HG03354 (cell line): ENCODE measurements around the gene ANKRD33B.
"Not testable (repeated sequence)": the region's sequence is repeated elsewhere in the genome, so short reads cannot be mapped to it uniquely, and the experiment has no call there.

Experiments used
- ATAC-seq: cut with Tn5 transposase; IDR thresholded peaks from one replicate; pipeline ENCODE4 v1.9.1; 2021; ENCODE audit warnings: mild to moderate bottlenecking; ENCODE audit not compliant: unreplicated experiment, poor library complexity, severe bottlenecking

ANKRD33B gene

DNA sequence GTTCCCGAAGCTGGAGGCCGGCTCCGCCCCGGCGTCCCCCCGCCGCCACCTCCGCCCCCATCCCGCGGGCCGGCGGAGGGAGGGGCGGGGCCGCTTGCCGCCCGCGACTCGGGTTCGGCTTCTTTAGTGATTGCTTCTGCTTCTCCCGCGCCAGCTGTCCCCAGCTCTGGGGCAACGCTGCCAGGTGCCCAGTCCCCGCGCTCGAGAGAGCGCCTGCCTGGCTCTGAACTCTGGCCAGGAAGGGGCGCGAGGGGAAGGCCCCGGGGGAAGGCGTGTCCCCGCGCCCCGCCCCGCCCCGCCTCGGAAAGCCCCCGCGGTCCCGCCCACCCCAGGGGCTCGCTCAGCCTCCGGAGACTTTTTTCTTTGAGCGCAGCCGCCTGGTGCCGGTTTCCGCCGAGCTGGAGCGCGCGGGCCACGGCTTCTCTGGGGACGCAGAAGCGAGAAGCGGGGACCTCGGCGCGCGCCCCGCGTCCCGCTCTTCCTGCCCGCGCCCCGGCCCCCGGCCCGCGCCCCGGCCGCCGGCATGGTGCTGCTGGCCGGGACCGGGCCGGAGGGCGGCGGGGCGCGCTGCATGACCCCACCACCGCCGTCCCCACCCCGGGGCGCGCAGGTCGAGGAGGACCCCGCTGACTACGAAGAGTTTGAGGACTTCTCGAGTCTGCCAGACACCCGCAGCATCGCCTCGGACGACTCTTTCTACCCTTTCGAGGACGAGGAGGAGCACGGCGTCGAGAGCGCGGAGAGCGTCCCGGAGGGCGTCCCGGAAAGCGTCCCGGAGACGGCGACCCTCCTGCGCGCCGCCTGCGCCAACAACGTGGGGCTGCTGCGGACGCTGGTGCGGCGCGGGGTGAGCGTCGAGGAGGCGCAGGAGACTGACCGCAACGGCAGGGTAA lies at the start of gene ANKRD33B:
ANKRD33B (plus strand) TSS at position 126 of the 893 bp plus-strand sequence; CDS start at position 524, 398 bp downstream.
- ATAC-seq, result peak; percentile 65

DNA sequence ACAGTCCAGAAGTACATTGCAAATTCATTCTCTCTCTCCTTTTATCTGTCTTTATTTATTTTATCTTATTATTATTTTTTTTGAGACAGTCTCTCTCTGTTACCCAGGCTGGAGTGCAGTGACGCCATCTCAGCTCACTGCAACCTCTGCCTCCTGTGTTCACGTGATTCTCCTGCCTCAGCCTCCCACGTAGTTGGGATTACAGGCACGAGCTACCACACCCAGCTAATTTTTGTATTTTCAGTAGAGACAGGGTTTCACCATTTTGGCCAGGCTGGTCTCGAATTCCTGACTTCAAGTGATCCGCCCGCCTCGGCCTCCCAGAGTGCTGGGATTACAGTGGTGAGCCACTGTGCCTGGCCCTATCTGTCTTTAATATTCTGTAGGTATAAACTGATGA lies 49.3 kb upstream of the ANKRD33B start:
- ATAC-seq, result not testable (repeated sequence)

DNA sequence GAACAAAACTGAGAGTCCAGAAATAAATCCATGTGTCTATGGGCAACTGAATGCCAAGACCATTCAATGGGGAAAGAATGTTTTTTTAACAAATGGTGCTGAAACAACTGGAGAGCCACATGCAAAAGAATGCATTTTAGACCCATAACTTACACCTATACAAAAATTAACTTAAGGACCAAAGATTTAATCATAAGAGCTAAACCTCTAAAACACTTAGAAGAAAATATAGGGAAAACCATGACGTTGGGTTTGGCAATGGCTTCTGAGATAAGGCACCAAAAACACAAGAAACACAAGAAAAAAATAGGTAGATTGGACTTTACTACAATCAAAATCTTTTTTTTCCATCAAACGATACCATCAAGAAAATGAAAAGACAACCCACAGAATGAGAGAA lies 48.4 kb upstream of the ANKRD33B start:
- no peak for ATAC-seq

DNA sequence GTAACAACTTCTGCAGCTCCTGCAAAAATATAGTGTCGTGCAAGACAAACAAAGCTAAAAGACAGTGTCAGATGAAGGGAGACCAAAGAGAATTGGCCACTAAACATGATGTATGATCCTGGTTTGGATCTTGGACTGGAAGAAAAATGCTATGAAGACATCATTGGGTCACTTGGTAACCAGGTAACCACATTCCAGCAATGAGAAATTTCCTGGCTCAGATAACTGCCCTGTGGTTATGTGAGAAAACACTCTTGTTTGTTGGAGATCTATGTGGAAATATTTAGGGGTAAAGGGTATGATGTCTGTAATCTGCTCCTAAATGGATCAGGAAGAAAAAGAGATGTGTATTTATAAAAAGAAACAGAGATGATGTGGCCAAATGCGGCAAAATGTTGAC lies 45.5 kb upstream of the ANKRD33B start:
- no peak for ATAC-seq

DNA sequence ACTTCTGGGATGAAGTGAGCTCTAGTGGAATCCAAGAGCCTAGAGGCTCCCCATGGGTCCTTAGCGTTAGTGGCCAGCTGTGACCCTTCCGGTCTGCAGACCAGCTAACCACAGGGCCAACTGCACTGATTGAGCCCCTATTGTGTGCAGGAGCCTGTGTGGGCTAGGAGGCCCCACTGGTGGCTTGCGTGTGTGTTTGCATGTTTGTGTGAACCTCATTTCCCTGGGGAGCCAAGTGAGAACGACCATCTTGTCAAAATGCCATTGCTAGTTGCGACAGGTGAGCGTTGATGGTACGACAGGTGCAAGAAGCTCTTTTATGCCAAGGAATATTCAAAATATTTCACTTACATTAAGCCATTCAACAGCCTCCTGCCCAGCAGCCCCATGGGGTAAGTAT lies 44.1 kb upstream of the ANKRD33B start:
- ATAC-seq, result peak; percentile 43

DNA sequence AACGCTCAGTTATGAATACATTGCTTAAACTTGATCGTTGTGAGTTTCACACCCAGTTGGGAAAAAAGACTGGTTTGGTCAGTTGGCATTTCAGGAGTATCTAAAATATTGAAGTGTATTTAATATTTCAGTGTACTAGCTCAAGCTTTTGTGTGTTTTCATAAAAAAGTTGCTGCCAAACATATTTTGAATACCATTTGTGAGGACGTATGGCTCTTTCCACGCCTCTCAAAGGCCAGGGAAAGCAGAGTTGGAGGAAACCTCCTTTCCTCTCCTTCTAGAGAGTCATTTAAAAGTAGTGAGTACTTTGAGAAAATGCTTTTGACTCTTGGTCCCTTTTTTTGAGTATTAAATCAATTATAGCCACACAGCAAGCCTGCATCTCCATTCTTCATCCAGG lies 43.2 kb upstream of the ANKRD33B start:
- ATAC-seq, result no peak

DNA sequence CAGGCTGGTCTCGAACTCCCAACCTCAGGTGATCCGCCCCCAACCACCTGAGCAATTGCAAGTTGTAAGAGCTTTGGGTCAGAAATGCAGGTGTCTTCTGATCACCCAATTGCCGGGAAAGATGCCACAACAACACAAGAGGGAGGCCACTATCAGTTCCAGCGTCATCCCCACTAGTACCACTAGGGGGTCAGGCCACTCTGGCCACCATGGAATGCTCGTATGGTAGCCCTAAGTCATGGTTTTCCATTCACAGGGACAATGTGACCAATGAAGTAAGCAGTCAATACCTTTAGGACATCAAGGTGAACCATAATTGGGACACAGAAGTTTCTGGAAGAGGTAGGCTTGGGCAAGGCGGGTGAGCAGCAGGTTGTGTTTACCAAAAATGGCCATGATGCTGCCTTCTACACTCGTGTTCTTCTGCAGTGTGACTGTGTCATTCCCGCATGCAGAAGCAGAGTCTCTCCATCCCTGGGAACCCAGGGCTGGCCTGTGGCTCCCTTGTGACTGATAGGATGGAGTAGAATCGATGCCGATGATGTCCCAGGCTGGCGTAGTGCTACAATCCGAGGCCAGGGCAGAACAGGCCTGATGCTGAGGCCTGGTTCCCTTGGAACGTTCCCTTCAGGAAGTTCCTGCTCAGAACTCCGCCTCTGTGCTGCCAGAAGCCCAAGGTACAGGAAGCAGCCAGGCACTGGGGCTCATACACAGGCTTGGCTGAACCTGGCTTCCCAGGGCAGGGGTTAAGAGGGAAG lies 42.2 kb upstream of the ANKRD33B start:
- no peak for ATAC-seq

DNA sequence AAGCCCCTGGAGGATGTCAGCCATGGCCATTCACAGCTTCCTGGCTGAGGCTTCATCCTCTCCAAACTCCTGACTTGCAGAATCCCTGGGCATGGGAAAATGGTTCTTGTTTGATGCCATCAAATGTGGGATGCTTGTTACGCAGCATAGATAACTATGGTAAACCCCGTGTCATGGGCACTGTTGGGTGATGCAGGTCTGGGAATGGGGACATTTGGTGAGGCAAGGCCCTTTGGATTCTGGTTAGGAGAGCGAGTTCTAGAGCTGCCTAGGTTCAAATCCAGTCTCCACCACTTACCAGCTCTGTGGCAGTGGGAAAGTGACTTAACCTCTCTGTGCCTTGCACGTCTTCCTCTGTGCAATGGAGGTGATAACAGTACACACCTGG lies 41.7 kb upstream of the ANKRD33B start:
- no peak for ATAC-seq

DNA sequence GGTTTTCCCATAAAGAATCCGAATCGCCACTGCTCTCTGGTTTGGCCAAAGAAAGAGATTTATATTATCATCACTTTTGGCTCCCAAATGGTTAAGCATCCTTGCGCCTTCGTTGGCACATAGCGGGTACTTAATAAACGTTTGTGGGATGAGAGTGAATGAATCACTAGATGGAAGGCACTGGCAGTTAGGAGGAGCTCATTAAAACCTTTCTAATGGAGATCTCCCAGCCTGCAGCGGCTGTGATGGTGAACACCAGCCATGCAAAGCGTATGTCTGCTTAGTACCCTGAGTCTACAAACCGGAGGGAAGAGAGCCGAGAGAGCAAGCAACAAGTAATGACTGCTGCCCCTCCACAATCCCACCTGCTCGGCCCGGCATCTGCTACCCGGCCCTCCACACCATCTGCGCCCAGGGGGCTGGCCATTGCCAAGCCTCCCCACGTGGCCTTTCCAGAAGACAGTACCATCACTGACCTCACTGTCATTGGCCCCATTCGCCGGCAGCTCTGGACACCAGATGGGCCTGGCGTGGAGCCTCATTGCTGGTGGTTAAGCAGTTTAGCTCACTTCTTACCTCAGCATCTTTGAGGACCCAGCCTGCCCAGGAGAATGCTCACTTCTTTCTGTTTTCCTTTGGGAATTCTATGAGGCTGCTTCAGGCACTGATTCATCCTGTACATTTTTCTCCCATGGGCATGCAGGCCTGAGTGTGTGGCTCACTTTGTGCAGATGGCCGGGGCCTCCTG lies 39.3 kb upstream of the ANKRD33B start:
- ATAC-seq, result no peak

DNA sequence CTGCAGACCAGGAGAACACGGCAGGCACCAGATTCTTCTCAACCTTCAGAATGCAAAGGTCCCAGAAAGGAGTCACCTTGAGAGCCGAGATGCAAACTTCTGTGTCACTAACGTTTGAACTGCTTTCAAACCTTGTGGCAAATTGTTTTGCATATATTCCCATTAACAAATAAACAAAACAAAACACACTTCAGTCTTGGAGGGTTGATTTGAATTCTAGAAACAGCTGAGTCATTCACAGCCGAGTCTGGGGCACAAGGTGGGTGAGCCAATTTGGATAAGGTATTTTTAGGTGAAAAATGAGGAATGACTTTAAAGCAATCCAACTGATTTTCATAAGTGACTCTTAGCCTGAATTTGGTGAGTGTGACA lies 38.8 kb upstream of the ANKRD33B start:
- ATAC-seq, result peak; percentile 56

DNA sequence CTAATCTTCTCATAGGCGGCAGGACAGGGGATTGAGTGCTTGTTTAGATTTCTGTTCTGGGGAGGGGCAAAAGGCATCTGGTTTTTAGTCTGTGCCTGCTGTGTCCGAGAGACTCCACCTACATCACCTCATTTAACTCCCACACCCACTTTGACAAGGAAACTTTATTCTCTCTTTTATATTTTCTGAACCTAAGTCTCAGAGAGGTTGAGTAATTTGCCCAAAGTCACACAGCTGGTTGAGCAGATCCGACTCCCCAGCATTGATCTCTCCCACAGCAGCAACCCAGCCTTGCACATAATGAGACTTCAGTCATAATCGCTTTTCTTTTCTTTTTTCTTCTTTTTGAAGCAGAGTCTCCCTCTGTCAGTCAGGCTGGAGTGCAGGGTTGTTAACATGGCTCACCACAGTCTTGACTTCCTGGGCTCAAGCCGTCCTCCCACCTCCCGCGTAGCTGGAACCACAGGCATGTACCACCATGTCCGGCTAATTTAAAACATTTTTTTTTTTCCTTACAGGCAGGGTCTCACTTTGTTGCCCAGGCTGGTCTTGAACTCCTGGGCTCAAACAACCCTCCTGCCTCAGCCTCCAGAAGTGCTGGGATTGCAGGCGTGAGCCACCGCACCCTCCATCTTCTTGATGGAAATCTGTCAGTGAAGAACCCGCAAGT lies 36.5 kb upstream of the ANKRD33B start:
- ATAC-seq, result no peak

DNA sequence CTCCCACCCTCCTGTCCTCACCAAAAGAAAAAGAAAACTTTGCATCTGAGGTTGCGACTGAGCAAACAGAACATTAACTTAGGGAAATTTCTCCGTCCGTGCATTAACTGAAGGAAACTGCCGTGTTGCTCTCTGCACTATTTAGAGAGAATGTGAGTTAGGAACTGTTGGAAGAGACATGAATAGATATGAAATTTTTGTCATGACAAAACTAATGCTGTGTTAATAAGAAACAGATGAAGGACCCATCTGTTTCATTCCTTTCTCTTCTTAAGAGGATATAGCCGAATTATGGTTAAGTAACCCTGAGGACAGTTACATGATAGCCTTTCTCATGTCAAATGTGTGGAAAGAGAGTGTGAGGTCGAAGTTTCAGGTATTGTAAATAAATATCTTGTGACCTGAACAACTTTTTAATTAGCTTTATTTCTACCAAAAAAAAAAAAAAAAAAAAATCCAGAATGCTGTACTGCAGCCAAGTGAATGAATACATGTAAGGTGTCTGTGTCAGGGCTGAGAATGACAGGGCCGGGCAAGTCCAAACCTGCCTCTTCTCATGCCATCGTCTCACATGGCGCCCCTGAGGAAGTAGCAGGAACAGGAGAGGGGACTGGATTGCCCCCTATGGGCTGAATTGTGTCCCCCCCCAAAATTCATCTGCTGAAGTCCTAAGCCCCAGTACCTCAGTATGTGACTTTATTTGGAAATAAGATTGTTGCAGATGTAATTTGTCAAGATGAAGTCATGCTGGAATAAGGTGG lies 35.6 kb upstream of the ANKRD33B start:
- ATAC-seq, result no peak

DNA sequence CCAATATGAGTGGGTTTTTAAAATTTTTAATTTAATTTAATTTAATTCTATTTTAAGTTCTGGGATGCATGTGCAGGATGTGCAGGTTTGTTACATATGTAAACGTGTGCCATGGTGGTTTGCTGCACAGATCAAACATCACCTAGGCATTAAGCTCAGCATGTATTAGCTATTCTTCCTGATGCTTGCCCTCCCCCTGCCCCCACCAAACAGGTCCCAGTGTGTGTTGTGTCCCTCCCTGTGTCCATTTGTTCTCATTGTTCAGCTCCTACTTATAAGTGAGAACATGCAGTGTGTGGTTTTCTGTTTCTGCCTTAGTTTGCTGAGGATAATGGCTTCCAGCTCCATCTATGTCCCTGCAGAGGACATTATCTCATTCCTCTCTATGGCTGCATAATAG lies 35.0 kb upstream of the ANKRD33B start:
- ATAC-seq, result no peak

DNA sequence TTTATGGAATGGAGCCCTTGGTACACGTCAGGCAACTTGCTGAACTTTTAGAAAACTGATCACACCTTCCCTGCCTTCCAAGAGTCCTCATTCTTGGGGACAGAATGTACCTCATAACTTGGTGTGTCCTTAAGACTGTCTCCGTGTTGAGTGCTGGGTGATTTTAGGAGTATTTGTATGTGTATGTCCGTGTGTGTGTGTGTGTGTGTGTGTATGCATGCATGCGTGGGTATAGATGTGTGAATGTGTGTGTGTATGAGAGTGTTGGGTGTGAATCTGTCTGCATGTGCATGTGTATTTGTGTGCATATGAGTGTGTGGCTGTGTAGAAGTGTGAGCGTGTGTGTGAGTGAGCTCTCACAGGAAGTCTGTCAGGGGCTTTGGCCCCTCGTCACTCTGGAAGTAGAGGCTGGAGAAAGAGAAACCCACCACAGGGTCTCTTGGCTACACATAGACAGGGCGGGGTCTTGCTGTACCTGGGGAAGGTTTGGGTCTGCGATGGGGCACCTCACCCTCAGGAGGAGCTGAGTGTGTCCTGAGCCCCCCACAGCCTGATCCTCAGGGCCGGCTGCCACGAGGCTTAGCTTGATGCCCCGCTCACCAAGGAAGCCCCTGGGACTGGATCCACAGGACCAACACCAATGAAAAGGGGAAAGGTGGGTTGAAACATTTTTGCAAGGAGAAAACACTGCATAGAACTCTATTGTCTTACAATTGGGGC lies 33.1 kb upstream of the ANKRD33B start:
- no peak for ATAC-seq

DNA sequence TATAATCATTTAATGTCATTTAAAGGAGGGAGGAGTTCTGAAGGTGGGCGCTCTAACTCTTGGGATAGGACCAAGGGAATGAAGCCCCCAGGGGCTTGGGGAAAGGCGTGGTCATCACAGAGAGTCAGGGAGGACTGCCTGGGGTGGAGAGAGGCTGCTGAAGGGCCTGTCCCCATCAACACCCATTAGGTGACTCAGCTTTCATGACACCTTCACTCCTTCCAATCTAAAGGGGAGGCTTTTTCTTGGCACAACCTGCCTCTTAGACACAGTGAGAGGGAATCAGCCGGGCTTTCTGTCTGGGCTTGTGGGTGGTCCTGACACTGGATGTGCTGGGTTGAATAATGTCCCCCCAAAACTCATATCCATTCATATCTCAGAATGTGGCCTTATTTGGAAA lies 31.4 kb upstream of the ANKRD33B start:
- no peak for ATAC-seq

DNA sequence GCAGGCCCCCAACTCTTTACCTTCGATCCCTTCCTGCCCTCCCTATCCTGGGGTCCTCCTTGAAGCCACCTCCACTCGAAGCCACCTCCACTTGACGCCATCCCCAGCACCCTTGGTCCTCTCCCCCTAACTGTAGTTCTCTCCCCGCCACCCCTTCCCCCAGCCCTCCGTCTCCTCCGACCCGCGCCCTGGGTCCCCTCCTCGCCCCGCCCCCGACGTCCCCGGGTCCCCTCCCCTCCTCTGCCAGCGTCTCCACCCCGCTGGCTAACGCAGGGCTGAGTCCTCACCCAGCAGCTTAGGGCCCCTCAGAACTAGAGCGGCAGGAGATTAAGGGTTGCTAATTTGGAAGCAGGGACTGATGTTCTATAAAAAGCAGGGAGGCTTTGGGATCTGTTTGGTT lies 30.6 kb upstream of the ANKRD33B start:
- ATAC-seq, result no peak

DNA sequence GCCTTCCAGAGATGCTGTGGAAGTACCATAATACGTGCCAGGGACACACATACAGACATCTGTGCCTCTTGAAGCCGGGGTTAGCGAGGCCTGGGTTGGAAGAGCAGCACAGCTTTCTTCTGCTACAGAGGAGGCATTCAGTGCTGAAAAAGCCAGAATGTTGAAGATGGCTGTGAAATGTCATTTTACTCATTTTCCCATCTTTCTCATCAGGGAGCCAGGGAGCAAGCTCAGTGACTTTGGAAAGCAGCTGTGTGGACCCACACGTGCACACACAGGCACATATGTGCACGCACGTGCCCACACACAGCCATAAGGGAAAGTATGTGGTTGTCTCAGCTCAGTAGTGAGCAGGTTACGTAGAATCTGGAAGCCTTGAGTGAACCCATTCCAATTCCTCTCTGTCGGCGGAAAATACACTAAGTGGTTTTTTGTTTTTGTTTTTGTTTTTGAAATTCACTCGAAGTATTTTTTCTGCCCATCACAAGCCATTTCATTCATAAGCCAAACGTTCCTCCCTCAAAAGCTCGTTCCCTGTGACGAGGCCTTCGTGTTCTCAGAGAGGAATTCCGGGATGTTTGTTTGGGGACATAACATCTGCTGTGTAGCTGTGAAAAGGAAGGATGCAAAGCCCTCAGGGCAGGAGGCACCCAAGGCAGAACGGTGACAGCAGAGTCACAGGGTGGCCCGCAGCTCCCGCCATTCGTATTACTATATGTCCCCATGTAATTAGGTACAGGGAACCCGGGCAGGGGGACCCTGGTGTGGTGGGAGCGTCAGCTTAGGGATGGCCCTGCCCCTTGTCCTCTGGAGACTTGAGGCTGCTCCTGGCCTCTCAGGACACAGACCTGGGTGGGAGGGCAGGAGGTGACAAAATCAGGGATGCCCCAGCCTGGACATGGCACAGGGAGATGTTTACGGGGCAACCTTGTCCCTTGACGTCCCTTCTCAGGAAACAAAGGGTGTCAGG lies 29.0 kb upstream of the ANKRD33B start:
- ATAC-seq, result no peak
